Endothelial cell of umbilical vein (primary cell): ENCODE data around the gene CDT1. TPM values are rescaled to one million over a fixed set of nuclear protein-coding genes. Genes with fewer than 3 reads are reported as not detected.

Source experiments
- BruUV-seq: library from RNA; stranded (reverse); fragments of 400-500 nt; replicated peaks from 2 replicates; lab custom pipeline; 2021; lab: Mats Ljungman, UMichigan
- CTCF ChIA-PET: fragments of 300-600, 350-600 bp; sonication (Branson Sonifier 250); formaldehyde crosslinking; loops from one replicate; lab custom pipeline; 2021; ENCODE audit warnings: antibody characterized with exemption, inconsistent platforms; lab: Charles Lee
- POLR2A ChIA-PET: fragments of 300-600, 350-600 bp; sonication (Branson Sonifier 250); formaldehyde crosslinking; loops from one replicate; lab custom pipeline; 2021; ENCODE audit warnings: antibody characterized with exemption, inconsistent platforms; lab: Charles Lee
- DNase-seq: peaks from one replicate; pipeline ENCODE4 v3.0.0-alpha.2; 2011; ENCODE audit warnings: low read depth, low spot score
- FAIRE-seq: peaks from 2 replicates; lab custom pipeline; 2011; peaks lifted over from hg19 to GRCh38; lab: Jason Lieb, UNC
- H2AFZ ChIP-seq: 2 replicates; pipeline ENCODE4 v1.6.0; 2012; ENCODE audit warnings: low read depth, low read length, control low read depth, inconsistent platforms
- H3K27ac ChIP-seq: 2 replicates; pipeline ENCODE4 v1.5.1; 2011; ENCODE audit warnings: low read depth, mild to moderate bottlenecking, control low read depth, low read length, moderate library complexity; ENCODE audit not compliant: insufficient read depth
- H3K27me3 ChIP-seq, 2 experiments: 2 replicates each; pipeline versions ENCODE4 v1.6.0 to v1.6.1; 2011; ENCODE audit warnings: low read length in 2 of 2, mixed read lengths in 1 of 2; ENCODE audit not compliant: control insufficient read depth in 2 of 2, insufficient read depth in 2 of 2
- H3K36me3 ChIP-seq, 2 experiments: 2 replicates in 1 of 2; 3 replicates in 1 of 2; pipeline ENCODE4 v1.5.1; 2011; ENCODE audit warnings: low read length in 2 of 2, mild to moderate bottlenecking in 1 of 2, moderate library complexity in 1 of 2; ENCODE audit not compliant: control insufficient read depth in 2 of 2, insufficient read depth in 2 of 2; ENCODE audit errors: extremely low read depth in 1 of 2
- H3K4me1 ChIP-seq: 3 replicates; pipeline ENCODE4 v1.5.1; 2011; ENCODE audit warnings: mild to moderate bottlenecking, low read length; ENCODE audit not compliant: control insufficient read depth, insufficient read depth; ENCODE audit errors: extremely low read depth
- H3K4me2 ChIP-seq: 2 replicates; pipeline ENCODE4 v1.6.1; 2011; ENCODE audit warnings: low read length, control low read depth, mixed read lengths; ENCODE audit not compliant: insufficient read depth
- H3K4me3 ChIP-seq, 3 experiments: fragments of 200-600 bp in 1 of 3; sonication (generic), shearing (Covaris generic) in 1 of 3; replicated peaks in 1 of 3; 2 replicates each; pipeline ENCODE4 v1.5.1; 2011 to 2016; ENCODE audit warnings: control low read depth in 3 of 3, low read length in 3 of 3, mild to moderate bottlenecking in 2 of 3, inconsistent platforms in 1 of 3, low read depth in 1 of 3, moderate library complexity in 1 of 3; ENCODE audit not compliant: insufficient read depth in 1 of 3
- H3K79me2 ChIP-seq: 2 replicates; pipeline ENCODE4 v1.6.0; 2012; ENCODE audit warnings: low read length, inconsistent platforms; ENCODE audit not compliant: control insufficient read depth, insufficient read depth
- H3K9ac ChIP-seq: replicated peaks from 2 replicates; pipeline ENCODE3; 2011; ENCODE audit warnings: low read length, control low read depth; ENCODE audit not compliant: insufficient read depth; ENCODE audit errors: extremely low read depth
- H3K9me1 ChIP-seq: replicated peaks from 3 replicates; pipeline ENCODE4 v1.6.0; 2011; ENCODE audit warnings: mild to moderate bottlenecking, low read length; ENCODE audit not compliant: control insufficient read depth, insufficient read depth; ENCODE audit errors: extremely low read depth
- H3K9me3 ChIP-seq: replicated peaks from 2 replicates; pipeline ENCODE4 v1.5.1; 2012; ENCODE audit warnings: low read length, inconsistent platforms; ENCODE audit not compliant: control insufficient read depth, insufficient read depth
- H4K20me1 ChIP-seq: replicated peaks from 2 replicates; pipeline ENCODE3; 2011; ENCODE audit warnings: mild to moderate bottlenecking, low read length; ENCODE audit not compliant: control insufficient read depth, insufficient read depth; ENCODE audit errors: extremely low read depth
- JUN ChIP-seq: IDR thresholded peaks from 2 replicates; pipeline ENCODE4 v1.6.1; 2011; ENCODE audit warnings: borderline replicate concordance, low read depth; ENCODE audit not compliant: insufficient read length, insufficient read depth
- MYC ChIP-seq: IDR thresholded peaks from one replicate; pipeline ENCODE4 v1.6.1; 2011; ENCODE audit warnings: mild to moderate bottlenecking, low read depth, low read length
- POLR2A ChIP-seq: IDR thresholded peaks from 2 replicates; pipeline ENCODE4 v1.6.1; 2012; ENCODE audit warnings: low read depth, mild to moderate bottlenecking, control low read depth, low read length
- dilution Hi-C: fragments of 300-500 bp; cut with MboI; formaldehyde crosslinking; loops from one replicate; pipeline ENCODE4 v1.15.0; 2019; ENCODE audit warnings: low sequenced_read_pairs; ENCODE audit not compliant: extremely low pct_ligation_motif_present
- intact Hi-C: fragments of 100-400 bp; cut with micrococcal nuclease; formaldehyde crosslinking; loops from one replicate; pipeline ENCODE4 v1.10.0; 2022
- polyA plus RNA-seq, 4 experiments: library from polyadenylated mRNA; depleted of rRNA in 3 of 4; stranded (reverse) in 3 of 4; unstranded in 1 of 4; fragments of >200 nt; gene quantifications; 2 replicates each; pipeline versions ENCODE4 v1.2.1 to v1.2.3, GENCODE V29; 2011 to 2012; ENCODE audit warnings: missing spikeins in 1 of 4
- total RNA-seq: library from RNA; stranded (reverse); gene quantifications from 2 replicates; pipeline ENCODE4 v1.2.3, GENCODE V29; 2021
- TF ChIP-seq, protein P1 (sequence below), 2 donors: IDR thresholded peaks; 1 replicate in 1 of 2; 2 replicates in 1 of 2; pipeline ENCODE4 v1.5.1; 2011; ENCODE audit warnings: low read length in 2 of 2, mild to moderate bottlenecking in 2 of 2, moderate library complexity in 2 of 2, control low read depth in 1 of 2, inconsistent platforms in 1 of 2, low read depth in 1 of 2; ENCODE audit not compliant: insufficient read depth in 1 of 2; ENCODE audit errors: extremely low read depth in 1 of 2
- TF ChIP-seq, protein P2 (sequence below): IDR thresholded peaks from 2 replicates; pipeline ENCODE4 v1.6.1; 2011; ENCODE audit not compliant: insufficient read depth, insufficient read length

The CDT1 gene
- total and polyA plus RNA-seq, 2 donors (not counting 3 experiments of a cell fraction or from before 2014, with no cell fraction given), result 15.6 to 30.6 TPM

GRCh38 chr16:88847654-88848053 lies 44.1 kb downstream of the CDT1 start:
- H3K27ac ChIP-seq, result no peak overlapping the region
- H3K27me3 ChIP-seq, result no peaks in the 10 kb centered on the region
- H3K4me3 ChIP-seq, result no peak overlapping the region
- no peaks in the 10 kb centered on the region for H3K79me2 ChIP-seq
- ChIA-PET CTCF (interaction anchor here (0.8 kb wide), 1 partner anchor 17 kb away, joined by 3 read pairs; no protein-coding TSS in a partner anchor), POLR2A (no interaction called here)
- no peaks in the 10 kb centered on the region for H3K9me3 ChIP-seq
- TF ChIP-seq MYC (no peak), POLR2A (no peak)
- TF ChIP-seq, protein P1, sequence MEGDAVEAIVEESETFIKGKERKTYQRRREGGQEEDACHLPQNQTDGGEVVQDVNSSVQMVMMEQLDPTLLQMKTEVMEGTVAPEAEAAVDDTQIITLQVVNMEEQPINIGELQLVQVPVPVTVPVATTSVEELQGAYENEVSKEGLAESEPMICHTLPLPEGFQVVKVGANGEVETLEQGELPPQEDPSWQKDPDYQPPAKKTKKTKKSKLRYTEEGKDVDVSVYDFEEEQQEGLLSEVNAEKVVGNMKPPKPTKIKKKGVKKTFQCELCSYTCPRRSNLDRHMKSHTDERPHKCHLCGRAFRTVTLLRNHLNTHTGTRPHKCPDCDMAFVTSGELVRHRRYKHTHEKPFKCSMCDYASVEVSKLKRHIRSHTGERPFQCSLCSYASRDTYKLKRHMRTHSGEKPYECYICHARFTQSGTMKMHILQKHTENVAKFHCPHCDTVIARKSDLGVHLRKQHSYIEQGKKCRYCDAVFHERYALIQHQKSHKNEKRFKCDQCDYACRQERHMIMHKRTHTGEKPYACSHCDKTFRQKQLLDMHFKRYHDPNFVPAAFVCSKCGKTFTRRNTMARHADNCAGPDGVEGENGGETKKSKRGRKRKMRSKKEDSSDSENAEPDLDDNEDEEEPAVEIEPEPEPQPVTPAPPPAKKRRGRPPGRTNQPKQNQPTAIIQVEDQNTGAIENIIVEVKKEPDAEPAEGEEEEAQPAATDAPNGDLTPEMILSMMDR (IDR thresholded peaks at IDR 0.05; ENCODE audit: extremely low read depth in 1 of 2, insufficient read depth in 1 of 2, low read depth in 1 of 2, low read length in 2 of 2), result no peak
- TF ChIP-seq, protein P2, sequence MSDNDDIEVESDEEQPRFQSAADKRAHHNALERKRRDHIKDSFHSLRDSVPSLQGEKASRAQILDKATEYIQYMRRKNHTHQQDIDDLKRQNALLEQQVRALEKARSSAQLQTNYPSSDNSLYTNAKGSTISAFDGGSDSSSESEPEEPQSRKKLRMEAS, result no peak
- DNase-seq (no peak), FAIRE-seq (no peak)
- no TSS peak for BruUV-seq
- no peak overlapping the region for H2AFZ ChIP-seq
- H3K9me1 ChIP-seq, result no peaks in the 10 kb centered on the region
- H4K20me1 ChIP-seq, result no peaks in the 10 kb centered on the region
- dilution Hi-C loops (no loop called here), intact Hi-C loops (no loop called here)
- H3K4me1 ChIP-seq, result no peaks in the 10 kb centered on the region
- peaks cover 0 to 5% of the 10 kb centered on the region in 2 experiments for H3K36me3 ChIP-seq
- no peak overlapping the region for H3K4me2 ChIP-seq
- no peak overlapping the region for H3K9ac ChIP-seq

DNA sequence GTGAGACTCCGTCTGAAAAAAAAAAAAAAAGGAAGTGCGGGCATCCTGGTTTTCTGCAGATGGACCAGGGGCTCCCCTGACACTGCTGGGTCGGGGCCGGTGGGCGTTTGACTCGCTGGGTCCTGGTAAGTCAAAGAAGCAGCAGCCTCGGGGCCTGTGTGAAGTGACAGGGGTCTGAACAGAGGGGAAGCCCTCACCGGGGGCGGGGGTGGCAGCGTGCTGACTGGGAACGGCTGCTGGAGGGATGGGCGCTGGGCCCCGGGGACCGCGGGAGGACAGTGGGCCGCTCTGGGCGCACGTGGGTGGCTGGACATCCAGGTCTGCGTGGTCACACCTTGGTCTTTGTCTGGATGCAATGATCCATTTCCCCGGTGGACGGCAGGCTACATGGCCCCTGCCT lies 45.0 kb downstream of the CDT1 start:
- Histone ChIP-seq H2AFZ (no peak overlapping the region), H3K79me2 (no peaks in the 10 kb centered on the region), H3K27me3 (no peaks in the 10 kb centered on the region), H3K9me1 (no peaks in the 10 kb centered on the region), H3K4me2 (no peak overlapping the region), H4K20me1 (no peaks in the 10 kb centered on the region), H3K4me1 (no peaks in the 10 kb centered on the region), H3K9me3 (no peaks in the 10 kb centered on the region), H3K36me3 (peaks cover 0 to 5% of the 10 kb centered on the region in 2 experiments), H3K4me3 (no peak overlapping the region), H3K9ac (no peak overlapping the region), H3K27ac (no peak overlapping the region)
- ChIA-PET CTCF (interaction anchor here (0.8 to 1.3 kb wide), 3 partner anchors 8 to 111 kb away, joined by 3 read pairs; no protein-coding TSS in a partner anchor), POLR2A (no interaction called here)
- FAIRE-seq (no peak), DNase-seq (no peak)
- dilution Hi-C loops, result no loop called here
- BruUV-seq, result no TSS peak
- no peak for TF ChIP-seq JUN
- TF ChIP-seq POLR2A, result no peak
- no peak for TF ChIP-seq MYC
- intact Hi-C loops, result no loop called here
